Retinal pigment epithelial cell (primary cell): Measurements from ENCODE around the gene HIF3A.

ENCODE experiments used
- DNase-seq: peaks from one replicate; pipeline ENCODE4 v3.0.0-alpha.2; 2010; ENCODE audit warnings: low read depth
- H3K4me3 ChIP-seq: 2 replicates; pipeline ENCODE4 v1.5.1; 2011; ENCODE audit warnings: mild to moderate bottlenecking, low read length, control low read depth, moderate library complexity
- CTCF ChIP-seq: conservative IDR thresholded peaks from 2 replicates; pipeline ENCODE4 v1.5.1; 2011; ENCODE audit warnings: low read depth, low read length, control low read depth, inconsistent platforms

HIF3A gene

GRCh38 chr19:46295401-46296201 lies 1.2 kb upstream of the HIF3A start:
- no peak overlapping the region for H3K4me3 ChIP-seq
- DNase-seq, result no peak
- TF ChIP-seq CTCF, result no peak

- no peak overlapping the region for H3K4me3 ChIP-seq
- no peak for DNase-seq
- TF ChIP-seq CTCF, result no peak
These were observed 701 bp upstream of the HIF3A start for GRCh38 chr19:46296202-46296480.

- peak overlapping the region; percentile 58 for H3K4me3 ChIP-seq
- no peak for DNase-seq
- TF ChIP-seq CTCF, result no peak
These were observed 1.0 kb downstream of the HIF3A start for GRCh38 chr19:46297700-46298478.

DNA sequence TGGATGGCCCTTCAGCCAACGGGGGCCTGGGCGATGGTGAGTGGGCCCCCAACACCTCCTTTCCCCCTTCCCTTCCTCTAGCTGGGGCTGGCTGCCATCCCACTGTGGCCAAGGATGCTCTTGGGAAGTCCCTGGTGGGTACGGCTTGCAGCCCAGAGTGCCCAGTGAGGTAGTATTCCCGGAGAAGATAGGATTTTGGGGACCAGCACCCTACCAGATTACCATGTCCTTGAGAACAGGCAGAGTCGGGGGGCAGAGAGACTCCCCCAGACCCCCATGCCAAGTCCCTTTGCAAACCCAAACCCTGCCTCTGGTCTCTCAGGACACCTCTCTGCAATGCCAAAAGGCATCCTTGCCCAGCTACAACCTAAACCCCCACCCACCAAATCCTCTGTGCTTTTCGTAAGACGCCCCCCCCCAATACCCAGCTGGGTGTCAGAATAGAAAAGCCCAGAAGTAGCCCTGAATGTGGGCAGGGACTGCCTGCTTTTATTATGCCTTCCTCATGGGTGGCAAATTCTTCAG lies 1.7 kb downstream of the HIF3A start:
- H3K4me3 ChIP-seq, result peak overlapping the region; percentile 9
- TF ChIP-seq CTCF, result no peak
- DNase-seq, result no peak

DNA sequence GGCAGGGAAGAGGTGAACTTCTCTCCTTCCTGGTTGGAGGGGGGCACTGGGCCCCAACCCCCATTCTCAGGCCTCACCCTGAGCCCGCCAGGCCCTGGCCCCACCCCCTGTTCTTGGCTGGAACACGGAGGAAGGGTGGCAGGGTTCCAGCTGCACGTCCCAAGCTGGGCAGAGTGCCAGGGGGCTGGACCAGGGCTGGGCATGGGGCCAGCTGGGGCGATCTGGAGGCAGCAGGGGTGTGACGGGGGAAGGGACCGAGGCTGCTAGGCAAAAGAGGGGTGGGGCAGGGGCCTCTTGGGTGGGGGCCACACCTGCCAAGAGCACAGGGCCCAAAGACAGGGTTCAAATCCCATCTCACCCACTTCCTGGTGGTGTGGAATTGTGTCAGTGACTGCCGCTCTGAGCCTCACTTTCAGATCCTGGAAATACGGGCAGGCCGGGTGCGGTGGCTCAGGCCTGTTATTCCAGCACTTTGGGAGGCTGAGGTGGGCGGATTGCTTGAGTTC lies 2.2 kb downstream of the HIF3A start:
- TF ChIP-seq CTCF, result no peak
- H3K4me3 ChIP-seq, result no peak overlapping the region
- DNase-seq, result peak; percentile 74

GRCh38 chr19:46299695-46300094 lies 2.9 kb downstream of the HIF3A start:
- no peak overlapping the region for H3K4me3 ChIP-seq
- TF ChIP-seq CTCF, result no peak
- no peak for DNase-seq
